Progenitor cell of endocrine pancreas (in vitro differentiated cells): Measurements from ENCODE around the gene KAT8. TPM values are rescaled to one million over a fixed set of nuclear protein-coding genes. Genes with fewer than 3 reads are reported as not detected.

Source experiments
- DNase-seq: peaks from one replicate; pipeline ENCODE4 v3.0.0; 2021; ENCODE audit warnings: low spot score; ENCODE audit not compliant: unreplicated experiment
- H3K27ac Mint-ChIP-seq: 2 replicates; pipeline ENCODE4 v1.8.0; 2021; ENCODE audit warnings: mild to moderate bottlenecking, moderate library complexity, mixed read lengths
- H3K27me3 Mint-ChIP-seq: 2 replicates; pipeline ENCODE4 v1.8.0; 2021; ENCODE audit warnings: mixed read lengths
- H3K36me3 Mint-ChIP-seq: 2 replicates; pipeline ENCODE4 v1.8.0; 2022; ENCODE audit warnings: mixed read lengths; ENCODE audit not compliant: insufficient read depth
- H3K4me1 Mint-ChIP-seq: 2 replicates; pipeline ENCODE4 v1.8.0; 2021; ENCODE audit warnings: low read depth, mixed read lengths
- H3K4me3 Mint-ChIP-seq: 2 replicates; pipeline ENCODE4 v1.8.0; 2021; ENCODE audit warnings: low read depth, mild to moderate bottlenecking, moderate library complexity, mixed read lengths
- H3K9me3 Mint-ChIP-seq: 2 replicates; pipeline ENCODE4 v1.8.0; 2021; ENCODE audit warnings: low read depth, mixed read lengths
- total RNA-seq: library from RNA; stranded (reverse); gene quantifications from 2 replicates; pipeline ENCODE4 v1.2.1, GENCODE V29; 2021
- TF ChIP-seq, protein P1 (sequence below): fragments of 200-600 bp; sonication (generic); IDR thresholded peaks from one replicate; pipeline ENCODE4 v1.5.0; 2021; ENCODE audit warnings: antibody characterized with exemption, mild to moderate bottlenecking; ENCODE audit not compliant: unreplicated experiment

KAT8 gene
- total RNA-seq, 1 donor from 2014 or later, result 72.4 TPM

DNA sequence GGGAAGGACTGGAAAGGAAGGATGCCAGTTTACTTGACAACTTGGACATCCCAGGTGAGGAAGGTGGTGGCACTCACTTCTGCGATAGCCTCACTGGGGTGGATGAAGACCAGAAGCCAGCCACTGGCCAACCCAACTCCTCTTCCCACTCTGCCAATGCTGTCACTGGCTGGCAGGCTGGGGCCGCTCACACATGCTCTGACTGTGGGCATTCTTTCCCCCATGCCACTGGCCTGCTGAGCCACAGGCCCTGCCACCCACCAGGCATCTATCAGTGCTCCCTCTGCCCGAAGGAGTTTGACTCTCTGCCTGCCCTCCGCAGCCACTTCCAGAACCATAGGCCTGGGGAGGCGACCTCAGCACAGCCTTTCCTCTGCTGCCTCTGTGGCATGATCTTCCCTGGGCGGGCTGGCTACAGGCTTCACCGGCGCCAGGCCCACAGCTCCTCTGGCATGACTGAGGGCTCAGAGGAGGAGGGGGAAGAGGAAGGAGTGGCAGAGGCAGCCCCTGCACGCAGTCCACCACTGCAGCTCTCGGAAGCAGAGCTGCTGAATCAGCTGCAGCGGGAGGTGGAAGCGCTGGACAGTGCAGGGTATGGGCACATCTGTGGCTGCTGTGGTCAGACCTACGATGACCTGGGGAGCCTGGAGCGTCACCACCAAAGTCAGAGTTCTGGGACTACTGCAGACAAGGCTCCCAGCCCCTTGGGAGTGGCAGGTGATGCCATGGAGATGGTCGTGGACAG, 38.7 kb upstream of the KAT8 start:
- no peaks in the 10 kb centered on the region for H3K27me3 Mint-ChIP-seq
- no peak for DNase-seq

DNA sequence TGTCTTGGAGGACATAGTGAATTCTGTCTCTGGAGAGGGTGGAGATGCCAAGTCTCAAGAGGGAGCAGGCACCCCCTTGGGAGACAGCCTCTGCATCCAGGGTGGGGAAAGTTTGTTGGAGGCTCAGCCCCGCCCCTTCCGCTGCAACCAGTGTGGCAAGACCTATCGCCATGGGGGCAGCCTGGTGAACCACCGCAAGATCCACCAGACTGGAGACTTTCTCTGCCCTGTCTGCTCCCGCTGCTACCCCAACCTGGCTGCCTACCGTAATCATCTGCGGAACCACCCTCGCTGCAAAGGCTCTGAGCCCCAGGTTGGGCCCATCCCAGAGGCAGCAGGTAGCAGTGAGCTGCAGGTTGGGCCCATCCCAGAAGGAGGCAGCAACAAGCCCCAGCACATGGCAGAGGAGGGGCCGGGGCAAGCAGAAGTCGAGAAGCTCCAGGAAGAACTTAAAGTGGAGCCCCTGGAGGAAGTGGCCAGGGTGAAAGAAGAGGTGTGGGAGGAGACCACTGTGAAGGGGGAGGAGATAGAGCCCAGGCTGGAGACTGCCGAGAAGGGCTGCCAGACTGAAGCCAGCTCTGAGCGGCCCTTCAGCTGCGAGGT, 38.0 kb upstream of the KAT8 start:
- no peak overlapping the region for H3K4me3 Mint-ChIP-seq
- DNase-seq, result no peak
- TF ChIP-seq, protein P1, sequence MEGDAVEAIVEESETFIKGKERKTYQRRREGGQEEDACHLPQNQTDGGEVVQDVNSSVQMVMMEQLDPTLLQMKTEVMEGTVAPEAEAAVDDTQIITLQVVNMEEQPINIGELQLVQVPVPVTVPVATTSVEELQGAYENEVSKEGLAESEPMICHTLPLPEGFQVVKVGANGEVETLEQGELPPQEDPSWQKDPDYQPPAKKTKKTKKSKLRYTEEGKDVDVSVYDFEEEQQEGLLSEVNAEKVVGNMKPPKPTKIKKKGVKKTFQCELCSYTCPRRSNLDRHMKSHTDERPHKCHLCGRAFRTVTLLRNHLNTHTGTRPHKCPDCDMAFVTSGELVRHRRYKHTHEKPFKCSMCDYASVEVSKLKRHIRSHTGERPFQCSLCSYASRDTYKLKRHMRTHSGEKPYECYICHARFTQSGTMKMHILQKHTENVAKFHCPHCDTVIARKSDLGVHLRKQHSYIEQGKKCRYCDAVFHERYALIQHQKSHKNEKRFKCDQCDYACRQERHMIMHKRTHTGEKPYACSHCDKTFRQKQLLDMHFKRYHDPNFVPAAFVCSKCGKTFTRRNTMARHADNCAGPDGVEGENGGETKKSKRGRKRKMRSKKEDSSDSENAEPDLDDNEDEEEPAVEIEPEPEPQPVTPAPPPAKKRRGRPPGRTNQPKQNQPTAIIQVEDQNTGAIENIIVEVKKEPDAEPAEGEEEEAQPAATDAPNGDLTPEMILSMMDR, result no peak
- H3K27me3 Mint-ChIP-seq, result no peaks in the 10 kb centered on the region
- peaks cover 6% of the 10 kb centered on the region for H3K4me1 Mint-ChIP-seq
- H3K9me3 Mint-ChIP-seq, result no peaks in the 10 kb centered on the region
- no peak overlapping the region for H3K27ac Mint-ChIP-seq
- peaks cover 4% of the 10 kb centered on the region for H3K36me3 Mint-ChIP-seq

More for the DNA sequence above, 38.7 kb upstream of the KAT8 start:
- no peak overlapping the region for H3K27ac Mint-ChIP-seq
- peaks cover 7% of the 10 kb centered on the region for H3K4me1 Mint-ChIP-seq
- peaks cover 4% of the 10 kb centered on the region for H3K36me3 Mint-ChIP-seq
- no peak overlapping the region for H3K4me3 Mint-ChIP-seq
- TF ChIP-seq, protein P1, result no peak
- H3K9me3 Mint-ChIP-seq, result no peaks in the 10 kb centered on the region

DNA sequence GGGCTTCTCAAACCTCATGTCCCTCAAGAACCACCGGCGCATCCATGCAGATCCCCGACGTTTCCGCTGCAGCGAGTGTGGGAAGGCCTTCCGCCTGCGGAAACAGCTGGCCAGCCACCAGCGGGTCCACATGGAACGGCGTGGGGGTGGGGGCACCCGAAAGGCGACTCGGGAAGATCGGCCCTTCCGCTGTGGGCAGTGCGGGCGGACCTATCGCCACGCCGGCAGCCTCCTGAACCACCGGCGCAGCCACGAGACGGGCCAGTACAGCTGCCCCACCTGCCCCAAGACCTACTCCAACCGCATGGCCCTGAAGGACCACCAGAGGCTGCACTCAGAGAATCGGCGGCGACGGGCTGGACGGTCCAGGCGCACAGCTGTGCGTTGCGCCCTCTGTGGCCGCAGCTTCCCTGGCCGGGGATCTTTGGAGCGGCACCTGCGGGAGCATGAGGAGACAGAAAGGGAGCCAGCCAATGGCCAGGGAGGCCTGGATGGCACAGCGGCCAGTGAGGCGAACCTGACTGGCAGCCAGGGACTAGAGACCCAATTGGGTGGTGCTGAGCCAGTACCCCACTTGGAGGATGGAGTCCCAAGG, 37.3 kb upstream of the KAT8 start:
- TF ChIP-seq, protein P1, result no peak
- peaks cover 4% of the 10 kb centered on the region for H3K36me3 Mint-ChIP-seq
- no peak overlapping the region for H3K4me3 Mint-ChIP-seq
- no peak overlapping the region for H3K27ac Mint-ChIP-seq
- no peak for DNase-seq
- H3K27me3 Mint-ChIP-seq, result no peaks in the 10 kb centered on the region
- no peaks in the 10 kb centered on the region for H3K9me3 Mint-ChIP-seq
- H3K4me1 Mint-ChIP-seq, result no peaks in the 10 kb centered on the region

DNA sequence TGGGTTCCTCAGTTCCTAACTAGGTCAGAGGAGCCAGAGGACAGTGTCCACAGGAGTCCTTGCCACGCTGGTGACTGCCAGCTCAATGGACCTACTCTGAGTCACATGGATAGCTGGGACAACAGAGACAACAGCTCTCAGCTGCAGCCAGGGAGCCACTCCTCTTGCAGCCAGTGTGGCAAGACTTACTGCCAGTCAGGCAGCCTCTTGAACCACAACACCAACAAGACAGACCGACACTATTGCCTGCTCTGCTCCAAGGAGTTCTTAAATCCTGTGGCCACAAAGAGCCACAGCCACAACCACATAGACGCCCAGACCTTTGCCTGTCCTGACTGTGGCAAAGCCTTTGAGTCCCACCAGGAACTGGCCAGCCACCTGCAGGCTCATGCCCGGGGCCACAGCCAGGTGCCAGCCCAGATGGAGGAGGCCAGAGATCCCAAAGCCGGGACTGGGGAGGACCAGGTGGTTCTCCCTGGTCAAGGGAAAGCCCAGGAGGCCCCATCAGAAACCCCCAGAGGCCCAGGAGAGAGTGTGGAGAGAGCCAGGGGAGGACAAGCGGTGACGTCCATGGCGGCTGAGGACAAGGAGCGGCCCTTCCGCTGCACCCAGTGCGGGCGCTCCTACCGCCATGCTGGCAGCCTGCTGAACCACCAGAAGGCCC, 36.6 kb upstream of the KAT8 start:
- DNase-seq, result no peak
- Mint-ChIP-seq H3K4me3 (no peak overlapping the region), H3K36me3 (peaks cover 4% of the 10 kb centered on the region), H3K4me1 (no peaks in the 10 kb centered on the region), H3K9me3 (no peaks in the 10 kb centered on the region), H3K27ac (no peak overlapping the region), H3K27me3 (no peaks in the 10 kb centered on the region)
- TF ChIP-seq, protein P1, result no peak
